NCI-H1930 (cell line): ENCODE measurements around the gene CAMKMT.

ENCODE experiments used
- DNase-seq, 2 experiments: peaks; one replicate each; lab custom pipeline; 2025; lab: John Stamatoyannopoulos, UW

CAMKMT gene

GRCh38 chr2:44444881-44445280 is 83.1 kb downstream of the CAMKMT start:
- DNase-seq: no peak

- no peak for DNase-seq
These were observed 87.2 kb downstream of the CAMKMT start for GRCh38 chr2:44448860-44449527.

- DNase-seq: no peak
These were observed 88.3 kb downstream of the CAMKMT start for GRCh38 chr2:44450082-44450481.

GRCh38 chr2:44450806-44451205 is 89.1 kb downstream of the CAMKMT start:
- DNase-seq: no peak

- DNase-seq: no peak
These were observed 90.4 kb downstream of the CAMKMT start for GRCh38 chr2:44452069-44452583.

GRCh38 chr2:44453259-44453658 is 91.5 kb downstream of the CAMKMT start:
- peak in 1 of 2 experiments; percentile 37 for DNase-seq

GRCh38 chr2:44455877-44456276 is 94.1 kb downstream of the CAMKMT start:
- DNase-seq: no peak

- DNase-seq: no peak
These were observed 95.2 kb downstream of the CAMKMT start for GRCh38 chr2:44456946-44457345.

- no peak for DNase-seq
These were observed 98.0 kb downstream of the CAMKMT start for GRCh38 chr2:44459739-44460138.

- DNase-seq: no peak
These were observed 101.4 kb downstream of the CAMKMT start for GRCh38 chr2:44462934-44463849.

- DNase-seq: no peak
These were observed 102.7 kb downstream of the CAMKMT start for GRCh38 chr2:44464437-44464836.

GRCh38 chr2:44470151-44470550 is 108.4 kb downstream of the CAMKMT start:
- DNase-seq: no peak

- DNase-seq: no peak
These were observed 116.1 kb downstream of the CAMKMT start for GRCh38 chr2:44477657-44478414.

GRCh38 chr2:44479127-44479887 is 117.6 kb downstream of the CAMKMT start:
- DNase-seq: peak; percentile 45 to 71

- DNase-seq: no peak
These were observed 118.3 kb downstream of the CAMKMT start for GRCh38 chr2:44480068-44480467.

- DNase-seq: no peak
These were observed 125.3 kb downstream of the CAMKMT start for GRCh38 chr2:44487052-44487451.

- DNase-seq: no peak
These were observed 129.0 kb downstream of the CAMKMT start for GRCh38 chr2:44490726-44491125.

- peak in 1 of 2 experiments; percentile 24 for DNase-seq
These were observed 132.3 kb downstream of the CAMKMT start for GRCh38 chr2:44494006-44494405.

GRCh38 chr2:44495035-44495434 is 133.3 kb downstream of the CAMKMT start:
- DNase-seq: no peak

- DNase-seq: no peak
These were observed 133.8 kb downstream of the CAMKMT start for GRCh38 chr2:44495544-44495943.

GRCh38 chr2:44496130-44496529 is 134.4 kb downstream of the CAMKMT start:
- DNase-seq: no peak
